Vagina (tissue), 2 donors: Measurements from ENCODE around the gene SLC6A16.

Experiments used
- POLR2A ChIP-seq, 2 donors: fragments of 450-650 bp; IDR thresholded peaks; one replicate each; pipeline ENCODE4 v1.6.1; 2017; ENCODE audit warnings: antibody characterized with exemption in 2 of 2, mild to moderate bottlenecking in 2 of 2, moderate library complexity in 2 of 2
- TF ChIP-seq, protein P1 (sequence below), 3 experiments: fragments of 450-650 bp in 2 of 3; fragments of 200-600 bp in 1 of 3; sonication (generic) in 1 of 3; IDR thresholded peaks; one replicate each; pipeline ENCODE4 v1.5.1; 2017 to 2019; ENCODE audit warnings: antibody characterized with exemption in 3 of 3, mild to moderate bottlenecking in 2 of 3, moderate library complexity in 2 of 3

DNA sequence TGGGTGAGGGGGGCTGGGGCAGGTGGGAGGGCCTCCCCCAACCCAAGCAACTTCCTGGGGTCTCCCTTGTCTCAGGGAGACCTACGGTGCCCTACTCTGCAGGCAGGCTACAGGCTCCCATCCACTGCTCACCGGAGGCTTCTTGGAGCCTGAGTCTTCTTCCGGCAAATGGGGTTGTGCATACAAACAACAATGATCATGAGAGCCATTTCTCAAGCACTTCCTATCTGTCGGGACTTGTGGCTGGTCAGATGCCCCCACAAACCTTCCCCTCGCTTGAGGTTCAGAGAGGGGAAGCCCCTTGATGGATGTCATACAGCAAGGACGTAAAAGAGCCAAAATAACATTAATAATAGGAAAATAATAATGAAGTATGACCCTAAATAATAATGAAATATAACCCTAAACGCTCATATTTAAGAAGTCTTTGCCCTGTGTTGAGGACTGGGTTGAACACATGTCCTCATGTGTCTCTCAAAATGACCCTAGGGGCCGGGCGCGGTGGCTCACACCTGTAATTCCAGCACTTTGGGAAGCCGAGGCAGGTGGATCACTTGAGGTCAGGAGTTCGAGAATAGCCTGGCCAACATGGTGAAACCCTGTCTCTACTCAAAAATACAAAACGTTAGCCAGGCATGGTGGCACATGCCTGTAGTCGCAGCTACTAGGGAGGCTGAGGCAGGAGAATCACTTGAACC lies 10.9 kb upstream of the SLC6A16 start:
- no peak for TF ChIP-seq POLR2A (IDR thresholded peaks at IDR 0.05)
- TF ChIP-seq, protein P1, sequence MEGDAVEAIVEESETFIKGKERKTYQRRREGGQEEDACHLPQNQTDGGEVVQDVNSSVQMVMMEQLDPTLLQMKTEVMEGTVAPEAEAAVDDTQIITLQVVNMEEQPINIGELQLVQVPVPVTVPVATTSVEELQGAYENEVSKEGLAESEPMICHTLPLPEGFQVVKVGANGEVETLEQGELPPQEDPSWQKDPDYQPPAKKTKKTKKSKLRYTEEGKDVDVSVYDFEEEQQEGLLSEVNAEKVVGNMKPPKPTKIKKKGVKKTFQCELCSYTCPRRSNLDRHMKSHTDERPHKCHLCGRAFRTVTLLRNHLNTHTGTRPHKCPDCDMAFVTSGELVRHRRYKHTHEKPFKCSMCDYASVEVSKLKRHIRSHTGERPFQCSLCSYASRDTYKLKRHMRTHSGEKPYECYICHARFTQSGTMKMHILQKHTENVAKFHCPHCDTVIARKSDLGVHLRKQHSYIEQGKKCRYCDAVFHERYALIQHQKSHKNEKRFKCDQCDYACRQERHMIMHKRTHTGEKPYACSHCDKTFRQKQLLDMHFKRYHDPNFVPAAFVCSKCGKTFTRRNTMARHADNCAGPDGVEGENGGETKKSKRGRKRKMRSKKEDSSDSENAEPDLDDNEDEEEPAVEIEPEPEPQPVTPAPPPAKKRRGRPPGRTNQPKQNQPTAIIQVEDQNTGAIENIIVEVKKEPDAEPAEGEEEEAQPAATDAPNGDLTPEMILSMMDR (IDR thresholded peaks at IDR 0.05): no peak
